Hematopoietic multipotent progenitor cell (in vitro differentiated cells): ENCODE data around the gene ANKMY1. TPM values are rescaled to one million over a fixed set of nuclear protein-coding genes. Genes with fewer than 3 reads are reported as not detected.

Experiments
- DNase-seq, 3 donors: peaks; one replicate each; pipeline ENCODE4 v3.0.0-alpha.2; 2011 to 2015; ENCODE audit warnings: low read depth in 2 of 3, low spot score in 2 of 3
- total RNA-seq: library from RNA; depleted of rRNA; stranded (reverse); fragments of >200 nt; gene quantifications from one replicate; pipeline ENCODE4 v1.2.3, GENCODE V29; 2012

Gene ANKMY1
- total RNA-seq, 1 donor = 24.2 TPM

DNA sequence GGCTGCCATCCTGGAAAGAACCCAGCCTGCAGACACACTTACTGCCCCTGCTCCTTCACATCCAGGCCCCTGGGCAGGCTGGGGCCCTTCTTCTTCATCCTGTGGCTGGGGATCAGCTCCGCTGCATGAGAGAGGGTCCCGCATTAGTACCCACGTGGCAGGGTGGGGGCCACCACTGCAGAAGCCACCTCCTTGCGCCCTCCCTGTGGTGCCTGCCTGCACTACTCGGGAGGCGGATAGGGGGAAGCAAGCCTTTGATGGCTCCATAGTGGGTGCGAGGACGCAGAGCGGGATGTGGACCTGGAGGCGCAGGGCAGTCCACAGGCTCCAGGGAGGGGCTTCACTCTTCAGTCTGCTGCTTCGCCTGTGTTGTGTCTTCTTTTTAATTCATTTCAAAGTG lies 75.6 kb downstream of the ANKMY1 start:
- DNase-seq = no peak

- DNase-seq = no peak
These were observed 76.1 kb downstream of the ANKMY1 start for GRCh38 chr2:240481720-240482119.

- no peak for DNase-seq
These were observed 76.8 kb downstream of the ANKMY1 start for GRCh38 chr2:240480834-240481623.

- no peak for DNase-seq
These were observed 78.7 kb downstream of the ANKMY1 start for GRCh38 chr2:240479111-240479501.

DNA sequence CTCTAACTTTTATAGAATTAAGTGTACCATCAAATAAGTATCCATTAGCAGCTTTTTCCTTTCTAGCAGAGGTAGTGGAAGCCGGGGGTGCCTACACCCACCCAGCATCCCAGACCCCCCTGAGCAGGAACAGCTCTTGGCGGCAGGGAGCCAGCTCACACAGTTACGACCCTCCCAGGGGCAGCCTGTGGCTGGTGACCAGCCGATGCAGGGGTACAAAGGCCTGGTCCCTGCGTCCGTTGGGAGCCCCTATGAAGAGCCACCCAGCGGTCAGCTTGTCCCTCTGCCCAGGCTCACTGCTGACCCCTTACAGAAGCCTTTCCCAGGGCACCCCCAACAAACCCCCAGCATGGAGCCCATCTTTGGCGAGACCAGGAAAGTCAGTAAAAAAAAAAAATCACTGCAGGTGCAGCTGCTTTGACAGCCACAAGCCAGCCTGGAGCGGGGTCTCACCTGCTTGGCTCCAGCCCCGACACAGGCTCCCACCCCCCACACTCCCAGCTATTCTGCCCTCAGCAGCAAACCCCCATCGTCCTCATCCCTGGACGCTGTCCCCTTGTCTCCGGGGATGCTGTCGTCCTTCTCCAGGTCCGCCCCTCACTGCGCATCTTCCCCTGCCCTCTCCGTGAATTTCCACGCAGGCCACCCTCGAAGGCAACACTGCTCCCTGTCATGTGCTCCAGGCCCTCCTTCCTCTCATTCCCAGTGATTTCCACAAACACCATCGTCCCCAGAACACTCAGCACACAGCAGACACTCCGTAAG lies 79.3 kb downstream of the ANKMY1 start:
- DNase-seq = no peak

DNA sequence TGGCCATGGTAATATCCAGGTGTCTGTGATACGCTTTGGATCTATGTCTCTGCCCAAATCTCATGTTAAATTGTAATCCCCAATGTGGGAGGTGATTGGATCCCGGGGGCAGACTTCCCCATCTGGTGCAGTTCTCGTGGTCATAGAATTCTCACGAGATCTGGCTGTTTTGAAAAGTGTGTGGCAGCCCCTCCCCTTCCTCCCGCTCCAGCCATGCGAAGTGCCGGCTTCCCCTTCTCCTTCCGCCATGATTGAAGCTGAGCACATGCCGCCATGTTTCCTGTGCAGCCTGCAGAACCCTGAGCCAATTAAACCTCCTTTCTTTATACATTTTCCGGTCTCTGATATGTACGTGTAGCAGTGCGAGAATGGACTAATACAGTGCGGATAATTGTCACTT lies 79.9 kb downstream of the ANKMY1 start:
- DNase-seq = no peak

- peak in 1 of 3 donors; percentile 28 for DNase-seq
These were observed 84.6 kb downstream of the ANKMY1 start for GRCh38 chr2:240473211-240473610.

DNA sequence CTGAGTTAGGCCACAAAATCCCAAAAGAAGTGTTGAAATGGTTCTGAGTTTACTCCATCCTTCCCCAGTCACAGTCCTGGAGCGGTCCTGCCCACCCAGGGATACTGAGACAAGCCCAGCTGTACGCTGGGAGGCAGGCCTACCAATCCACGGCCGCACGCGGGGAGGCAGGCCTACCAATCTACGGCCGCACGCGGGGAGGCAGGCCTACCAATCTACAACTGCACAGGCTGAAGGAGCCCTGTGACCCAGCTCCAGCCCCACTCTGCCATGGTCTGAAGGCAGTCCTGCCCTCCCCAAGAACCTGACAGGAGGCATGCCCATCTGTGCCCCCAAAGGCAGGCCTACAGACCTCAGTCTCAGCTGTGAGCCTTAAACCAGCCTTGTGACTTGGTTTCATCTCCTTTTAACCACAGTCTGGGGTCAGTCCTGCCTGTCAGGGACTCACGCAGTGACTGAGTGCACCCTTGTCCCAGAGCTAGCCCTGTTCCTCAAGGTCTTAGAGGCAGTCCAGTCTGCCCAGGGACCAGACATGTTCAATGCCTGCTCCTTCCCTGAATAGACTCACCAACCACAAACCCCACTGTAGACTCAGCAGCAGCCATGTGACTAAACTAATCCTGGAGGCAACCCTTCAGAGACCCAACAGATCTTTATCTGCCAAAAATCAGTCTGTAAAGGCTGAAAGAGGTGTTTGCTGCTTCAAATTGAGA lies 85.6 kb downstream of the ANKMY1 start:
- DNase-seq = no peak

GRCh38 chr2:240469740-240470139 lies 88.0 kb downstream of the ANKMY1 start:
- DNase-seq = no peak

DNA sequence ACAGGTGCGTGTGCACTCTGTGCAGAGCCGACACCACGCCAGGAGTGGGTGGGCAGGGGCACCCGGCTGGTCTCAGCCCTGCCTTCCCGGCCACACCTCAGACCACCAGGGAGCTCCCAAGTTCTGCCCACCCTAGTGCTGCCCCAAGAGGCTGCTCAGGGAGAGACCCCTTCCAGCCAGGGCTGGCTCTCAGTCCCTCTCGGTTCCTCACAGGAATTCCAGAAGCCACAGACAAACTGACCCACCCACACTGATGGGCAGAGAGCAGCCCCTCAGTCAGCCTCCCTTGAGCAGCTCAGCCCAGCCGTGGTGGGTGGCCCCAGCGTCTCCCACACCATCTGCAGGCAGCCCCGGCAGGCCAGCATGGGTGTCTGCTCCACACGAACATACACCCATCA lies 88.5 kb downstream of the ANKMY1 start:
- DNase-seq = no peak

- DNase-seq = no peak
These were observed 89.2 kb downstream of the ANKMY1 start for GRCh38 chr2:240468303-240469238.

GRCh38 chr2:240467659-240468302 lies 90.0 kb downstream of the ANKMY1 start:
- DNase-seq = no peak

- no peak for DNase-seq
These were observed 90.6 kb downstream of the ANKMY1 start for GRCh38 chr2:240467149-240467642.

DNA sequence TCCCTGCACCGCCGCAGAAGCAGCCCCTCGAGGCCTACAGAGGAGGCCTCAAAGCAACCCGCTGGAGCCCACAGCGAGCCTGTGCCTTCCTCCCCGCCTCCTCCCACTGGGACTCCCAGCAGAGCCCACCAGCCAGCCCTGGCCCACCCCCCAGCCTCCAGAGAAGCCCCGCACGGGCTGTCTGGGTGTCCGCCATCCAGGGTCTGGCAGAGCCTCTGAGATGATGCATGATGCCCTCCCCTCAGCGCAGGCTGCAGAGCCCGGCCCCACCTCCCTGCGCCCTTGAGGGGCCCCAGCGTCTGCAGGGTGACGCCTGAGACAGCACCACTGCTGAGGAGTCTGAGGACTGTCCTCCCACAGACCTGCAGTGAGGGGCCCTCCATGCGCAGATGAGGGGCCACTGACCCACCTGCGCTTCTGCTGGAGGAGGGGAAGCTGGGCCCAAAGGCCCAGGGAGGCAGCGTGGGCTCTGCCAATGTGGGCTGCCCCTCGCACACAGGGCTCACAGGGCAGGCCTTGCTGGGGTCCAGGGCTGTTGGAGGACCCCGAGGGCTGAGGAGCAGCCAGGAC lies 91.1 kb downstream of the ANKMY1 start:
- DNase-seq = no peak

GRCh38 chr2:240465765-240466578 lies 91.8 kb downstream of the ANKMY1 start:
- DNase-seq = no peak

- no peak for DNase-seq
These were observed 92.5 kb downstream of the ANKMY1 start for GRCh38 chr2:240465268-240465764.

- no peak for DNase-seq
These were observed 93.1 kb downstream of the ANKMY1 start for GRCh38 chr2:240464514-240465241.
